ENCODE measurements around the gene RAD51D.

Gene RAD51D

DNA sequence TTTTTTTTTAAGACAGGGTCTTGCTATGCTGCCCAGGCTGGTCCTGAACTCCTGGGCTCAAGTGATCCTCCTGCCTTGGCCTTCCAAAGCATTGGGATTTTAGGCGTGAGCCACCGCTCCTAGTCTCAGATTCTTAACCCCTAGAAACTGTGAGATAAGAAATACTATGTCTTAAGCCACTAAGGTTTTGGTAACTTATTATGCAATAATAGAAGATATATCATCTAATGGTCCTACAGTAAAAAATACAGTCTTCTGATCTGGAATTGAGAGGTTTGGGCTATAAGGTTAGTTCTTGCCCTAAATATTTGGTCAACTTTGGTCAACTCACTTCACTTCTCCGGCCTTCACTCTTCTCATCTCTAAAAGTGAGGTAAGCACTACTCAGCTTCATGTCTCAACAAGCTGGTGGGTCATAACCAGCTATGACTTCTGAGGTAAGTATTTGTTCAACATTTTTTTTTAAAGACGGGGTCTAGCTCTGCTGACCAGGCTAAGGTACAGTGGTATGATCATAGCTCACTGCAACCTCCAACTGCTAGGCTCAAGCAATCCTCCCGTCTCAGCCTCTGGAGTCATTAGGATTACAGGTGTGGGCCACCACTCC is 14.7 kb downstream of the RAD51D start:
- H3K4me3 ChIP-seq (ENCODE audit: low read depth, low read length) = no peak overlapping the region
- no peaks in the 10 kb centered on the region for H3K9me3 ChIP-seq (ENCODE audit: control insufficient read depth, insufficient read depth, low read depth, low read length)
- CTCF ChIA-PET = no interaction called here
- H3K36me3 ChIP-seq (ENCODE audit: control insufficient read depth in 2 of 2, insufficient read depth in 1 of 2, low read length in 2 of 2) = peaks cover 29 to 67% of the 10 kb centered on the region in 2 experiments
- TF ChIP-seq ZBTB20 (tag by site-specific recombination; IDR thresholded peaks at IDR 0.05) (no peak), TCF7L2 (IDR thresholded peaks at IDR 0.05; ENCODE audit: borderline replicate concordance, low read depth, low read length) (no peak), ZNF549 (tag by site-specific recombination; IDR thresholded peaks at IDR 0.05) (no peak), ZNF48 (tag by site-specific recombination; IDR thresholded peaks at IDR 0.05) (no peak), ZNF660 (tag by site-specific recombination; IDR thresholded peaks at IDR 0.05) (no peak), SCRT2 (tag by site-specific recombination; IDR thresholded peaks at IDR 0.05) (no peak)
- TF ChIP-seq, protein P1, sequence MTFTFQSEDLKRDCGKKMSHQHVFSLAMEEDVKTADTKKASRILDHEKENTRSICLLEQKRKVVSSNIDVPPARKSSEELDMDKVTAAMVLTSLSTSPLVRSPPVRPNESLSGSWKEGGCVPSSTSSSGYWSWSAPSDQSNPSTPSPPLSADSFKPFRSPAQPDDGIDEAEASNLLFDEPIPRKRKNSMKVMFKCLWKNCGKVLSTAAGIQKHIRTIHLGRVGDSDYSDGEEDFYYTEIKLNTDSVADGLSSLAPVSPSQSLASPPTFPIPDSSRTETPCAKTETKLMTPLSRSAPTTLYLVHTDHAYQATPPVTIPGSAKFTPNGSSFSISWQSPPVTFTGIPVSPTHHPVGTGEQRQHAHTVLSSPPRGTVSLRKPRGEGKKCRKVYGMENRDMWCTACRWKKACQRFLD (tag by site-specific recombination; IDR thresholded peaks at IDR 0.05) = no peak
- H3K4me1 ChIP-seq (ENCODE audit: control insufficient read depth, insufficient read depth, low read length) = no peaks in the 10 kb centered on the region
- no peak overlapping the region for H3K27ac ChIP-seq (ENCODE audit: extremely low read depth, low read depth, low read length)
- POLR2A ChIA-PET = no interaction called here

DNA sequence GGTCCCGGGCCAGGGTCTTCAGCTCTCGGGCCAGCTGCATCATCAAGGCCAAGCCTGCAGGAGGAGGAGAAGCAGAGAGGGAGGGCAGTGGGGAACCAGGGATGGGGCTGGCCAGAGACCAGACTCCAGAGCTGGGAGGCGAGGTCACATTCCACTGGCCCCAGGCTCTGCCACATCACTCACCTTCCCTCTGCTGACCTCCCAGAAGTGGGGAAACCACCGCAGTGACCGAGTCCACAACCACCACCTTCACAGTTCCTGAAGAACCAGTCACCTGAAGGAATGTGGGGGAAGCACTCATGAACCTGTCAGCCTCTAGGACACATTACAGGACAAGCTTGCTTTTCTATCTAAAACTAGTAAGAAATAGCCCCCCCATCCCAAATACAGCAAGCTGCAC is 16.4 kb downstream of the RAD51D start:
- H3K27ac ChIP-seq (ENCODE audit: extremely low read depth, low read depth, low read length) = no peak overlapping the region
- POLR2A ChIA-PET = no interaction called here
- TF ChIP-seq ZNF248 (tag by site-specific recombination; IDR thresholded peaks at IDR 0.05) (no peak), ZNF510 (tag by site-specific recombination; IDR thresholded peaks at IDR 0.05; ENCODE audit: insufficient replicate concordance) (no peak), EGR2 (tag by site-specific recombination; IDR thresholded peaks at IDR 0.05; ENCODE audit: low read depth) (no peak), ZNF433 (tag by site-specific recombination; IDR thresholded peaks at IDR 0.05; ENCODE audit: low read depth) (no peak), ZNF501 (tag by site-specific recombination; IDR thresholded peaks at IDR 0.05) (no peak), ZNF23 (tag by site-specific recombination; IDR thresholded peaks at IDR 0.05; ENCODE audit: borderline replicate concordance) (no peak), KLF9 (tag by site-specific recombination; IDR thresholded peaks at IDR 0.05; ENCODE audit: low read depth) (no peak), ZNF621 (tag by site-specific recombination; IDR thresholded peaks at IDR 0.05) (no peak), ZBTB17 (tag by site-specific recombination; IDR thresholded peaks at IDR 0.05) (no peak), ZNF747 (tag by site-specific recombination; IDR thresholded peaks at IDR 0.05) (no peak), ZNF19 (tag by site-specific recombination; IDR thresholded peaks at IDR 0.05; ENCODE audit: low read depth) (no peak), ZNF776 (tag by site-specific recombination; IDR thresholded peaks at IDR 0.05; ENCODE audit: borderline replicate concordance) (no peak), ZFP41 (tag by site-specific recombination; IDR thresholded peaks at IDR 0.05; ENCODE audit: borderline replicate concordance) (no peak), ZNF600 (tag by site-specific recombination; IDR thresholded peaks at IDR 0.05) (no peak)
- TF ChIP-seq, protein P2, sequence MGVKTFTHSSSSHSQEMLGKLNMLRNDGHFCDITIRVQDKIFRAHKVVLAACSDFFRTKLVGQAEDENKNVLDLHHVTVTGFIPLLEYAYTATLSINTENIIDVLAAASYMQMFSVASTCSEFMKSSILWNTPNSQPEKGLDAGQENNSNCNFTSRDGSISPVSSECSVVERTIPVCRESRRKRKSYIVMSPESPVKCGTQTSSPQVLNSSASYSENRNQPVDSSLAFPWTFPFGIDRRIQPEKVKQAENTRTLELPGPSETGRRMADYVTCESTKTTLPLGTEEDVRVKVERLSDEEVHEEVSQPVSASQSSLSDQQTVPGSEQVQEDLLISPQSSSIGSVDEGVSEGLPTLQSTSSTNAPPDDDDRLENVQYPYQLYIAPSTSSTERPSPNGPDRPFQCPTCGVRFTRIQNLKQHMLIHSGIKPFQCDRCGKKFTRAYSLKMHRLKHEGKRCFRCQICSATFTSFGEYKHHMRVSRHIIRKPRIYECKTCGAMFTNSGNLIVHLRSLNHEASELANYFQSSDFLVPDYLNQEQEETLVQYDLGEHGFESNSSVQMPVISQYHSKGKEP (tag by site-specific recombination; IDR thresholded peaks at IDR 0.05) = no peak
- TF ChIP-seq, protein P1 (tag by site-specific recombination; IDR thresholded peaks at IDR 0.05) = no peak
- TF ChIP-seq, protein P3, sequence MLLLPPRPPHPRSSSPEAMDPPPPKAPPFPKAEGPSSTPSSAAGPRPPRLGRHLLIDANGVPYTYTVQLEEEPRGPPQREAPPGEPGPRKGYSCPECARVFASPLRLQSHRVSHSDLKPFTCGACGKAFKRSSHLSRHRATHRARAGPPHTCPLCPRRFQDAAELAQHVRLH (tag by site-specific recombination; IDR thresholded peaks at IDR 0.05) = no peak
- TF ChIP-seq, protein P4, sequence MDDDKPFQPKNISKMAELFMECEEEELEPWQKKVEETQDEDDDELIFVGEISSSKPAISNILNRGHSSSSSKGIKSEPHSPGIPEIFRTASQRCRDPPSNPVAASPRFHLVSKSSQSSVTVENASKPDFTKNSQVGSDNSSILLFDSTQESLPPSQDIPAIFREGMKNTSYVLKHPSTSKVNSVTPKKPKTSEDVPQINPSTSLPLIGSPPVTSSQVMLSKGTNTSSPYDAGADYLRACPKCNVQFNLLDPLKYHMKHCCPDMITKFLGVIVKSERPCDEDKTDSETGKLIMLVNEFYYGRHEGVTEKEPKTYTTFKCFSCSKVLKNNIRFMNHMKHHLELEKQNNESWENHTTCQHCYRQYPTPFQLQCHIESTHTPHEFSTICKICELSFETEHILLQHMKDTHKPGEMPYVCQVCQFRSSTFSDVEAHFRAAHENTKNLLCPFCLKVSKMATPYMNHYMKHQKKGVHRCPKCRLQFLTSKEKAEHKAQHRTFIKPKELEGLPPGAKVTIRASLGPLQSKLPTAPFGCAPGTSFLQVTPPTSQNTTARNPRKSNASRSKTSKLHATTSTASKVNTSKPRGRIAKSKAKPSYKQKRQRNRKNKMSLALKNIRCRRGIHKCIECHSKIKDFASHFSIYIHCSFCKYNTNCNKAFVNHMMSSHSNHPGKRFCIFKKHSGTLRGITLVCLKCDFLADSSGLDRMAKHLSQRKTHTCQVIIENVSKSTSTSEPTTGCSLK (tag by site-specific recombination; IDR thresholded peaks at IDR 0.05) = no peak
- TF ChIP-seq, protein P5, sequence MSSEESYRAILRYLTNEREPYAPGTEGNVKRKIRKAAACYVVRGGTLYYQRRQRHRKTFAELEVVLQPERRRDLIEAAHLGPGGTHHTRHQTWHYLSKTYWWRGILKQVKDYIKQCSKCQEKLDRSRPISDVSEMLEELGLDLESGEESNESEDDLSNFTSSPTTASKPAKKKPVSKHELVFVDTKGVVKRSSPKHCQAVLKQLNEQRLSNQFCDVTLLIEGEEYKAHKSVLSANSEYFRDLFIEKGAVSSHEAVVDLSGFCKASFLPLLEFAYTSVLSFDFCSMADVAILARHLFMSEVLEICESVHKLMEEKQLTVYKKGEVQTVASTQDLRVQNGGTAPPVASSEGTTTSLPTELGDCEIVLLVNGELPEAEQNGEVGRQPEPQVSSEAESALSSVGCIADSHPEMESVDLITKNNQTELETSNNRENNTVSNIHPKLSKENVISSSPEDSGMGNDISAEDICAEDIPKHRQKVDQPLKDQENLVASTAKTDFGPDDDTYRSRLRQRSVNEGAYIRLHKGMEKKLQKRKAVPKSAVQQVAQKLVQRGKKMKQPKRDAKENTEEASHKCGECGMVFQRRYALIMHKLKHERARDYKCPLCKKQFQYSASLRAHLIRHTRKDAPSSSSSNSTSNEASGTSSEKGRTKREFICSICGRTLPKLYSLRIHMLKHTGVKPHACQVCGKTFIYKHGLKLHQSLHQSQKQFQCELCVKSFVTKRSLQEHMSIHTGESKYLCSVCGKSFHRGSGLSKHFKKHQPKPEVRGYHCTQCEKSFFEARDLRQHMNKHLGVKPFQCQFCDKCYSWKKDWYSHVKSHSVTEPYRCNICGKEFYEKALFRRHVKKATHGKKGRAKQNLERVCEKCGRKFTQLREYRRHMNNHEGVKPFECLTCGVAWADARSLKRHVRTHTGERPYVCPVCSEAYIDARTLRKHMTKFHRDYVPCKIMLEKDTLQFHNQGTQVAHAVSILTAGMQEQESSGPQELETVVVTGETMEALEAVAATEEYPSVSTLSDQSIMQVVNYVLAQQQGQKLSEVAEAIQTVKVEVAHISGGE (tag by site-specific recombination; conservative IDR thresholded peaks at IDR 0.05; ENCODE audit: low read depth) = no peak
- no peaks in the 10 kb centered on the region for H3K4me1 ChIP-seq (ENCODE audit: control insufficient read depth, insufficient read depth, low read length)
- CTCF ChIA-PET = interaction anchor here (1.0 to 2.9 kb wide), 3 partner anchors 13 to 100 kb away, joined by 3 to 14 read pairs (median 5); no protein-coding TSS in a partner anchor
- H3K9me3 ChIP-seq (ENCODE audit: control insufficient read depth, insufficient read depth, low read depth, low read length) = no peaks in the 10 kb centered on the region
- H3K4me3 ChIP-seq (ENCODE audit: low read depth, low read length) = no peak overlapping the region
- H3K36me3 ChIP-seq (ENCODE audit: control insufficient read depth in 2 of 2, insufficient read depth in 1 of 2, low read length in 2 of 2) = peaks cover 31 to 81% of the 10 kb centered on the region in 2 experiments
